GM13977 (cell line): Measurements from ENCODE around the gene KRTAP10-8.

Source experiments
- DNase-seq: peaks from one replicate; pipeline ENCODE4 v3.0.0; 2012; ENCODE audit warnings: low spot score
- in situ Hi-C: fragments of 300-500 bp; cut with MboI; formaldehyde crosslinking; loops from one replicate; pipeline ENCODE4 v1.12.0; 2022; ENCODE audit warnings: low sequenced_read_pairs, low pct_unique_long_range_greater_than_20kb, mixed read lengths, inconsistent platforms; ENCODE audit not compliant: unreplicated experiment
- TF ChIP-seq, protein P1 (sequence below): IDR thresholded peaks from 2 replicates; pipeline ENCODE4 v1.5.1; 2012; ENCODE audit warnings: mild to moderate bottlenecking, control low read depth; ENCODE audit not compliant: insufficient read depth; ENCODE audit errors: extremely low read depth, missing control alignments

The KRTAP10-8 gene

DNA sequence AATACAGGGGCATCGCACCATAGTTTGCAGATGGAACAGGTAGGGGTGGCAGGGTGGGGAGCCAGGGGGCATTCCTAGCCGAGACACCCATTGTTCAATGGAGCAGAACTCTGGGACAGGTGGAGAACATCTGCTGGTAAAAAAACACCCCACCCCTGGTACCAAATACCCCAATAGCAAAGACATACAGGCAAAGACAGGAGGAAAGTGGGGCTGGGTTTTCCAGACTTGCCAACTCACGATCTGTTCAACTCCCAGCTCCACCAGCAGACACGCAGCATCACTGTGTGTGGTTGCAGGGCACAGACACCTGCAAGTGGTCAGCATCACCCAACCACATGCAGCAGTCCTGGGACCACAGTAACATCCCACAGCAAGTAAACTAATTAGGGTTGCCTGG, 328 bp upstream of the KRTAP10-8 start:
- TF ChIP-seq, protein P1, sequence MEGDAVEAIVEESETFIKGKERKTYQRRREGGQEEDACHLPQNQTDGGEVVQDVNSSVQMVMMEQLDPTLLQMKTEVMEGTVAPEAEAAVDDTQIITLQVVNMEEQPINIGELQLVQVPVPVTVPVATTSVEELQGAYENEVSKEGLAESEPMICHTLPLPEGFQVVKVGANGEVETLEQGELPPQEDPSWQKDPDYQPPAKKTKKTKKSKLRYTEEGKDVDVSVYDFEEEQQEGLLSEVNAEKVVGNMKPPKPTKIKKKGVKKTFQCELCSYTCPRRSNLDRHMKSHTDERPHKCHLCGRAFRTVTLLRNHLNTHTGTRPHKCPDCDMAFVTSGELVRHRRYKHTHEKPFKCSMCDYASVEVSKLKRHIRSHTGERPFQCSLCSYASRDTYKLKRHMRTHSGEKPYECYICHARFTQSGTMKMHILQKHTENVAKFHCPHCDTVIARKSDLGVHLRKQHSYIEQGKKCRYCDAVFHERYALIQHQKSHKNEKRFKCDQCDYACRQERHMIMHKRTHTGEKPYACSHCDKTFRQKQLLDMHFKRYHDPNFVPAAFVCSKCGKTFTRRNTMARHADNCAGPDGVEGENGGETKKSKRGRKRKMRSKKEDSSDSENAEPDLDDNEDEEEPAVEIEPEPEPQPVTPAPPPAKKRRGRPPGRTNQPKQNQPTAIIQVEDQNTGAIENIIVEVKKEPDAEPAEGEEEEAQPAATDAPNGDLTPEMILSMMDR = no peak
- DNase-seq = no peak
- in situ Hi-C loops = no loop called here

DNA sequence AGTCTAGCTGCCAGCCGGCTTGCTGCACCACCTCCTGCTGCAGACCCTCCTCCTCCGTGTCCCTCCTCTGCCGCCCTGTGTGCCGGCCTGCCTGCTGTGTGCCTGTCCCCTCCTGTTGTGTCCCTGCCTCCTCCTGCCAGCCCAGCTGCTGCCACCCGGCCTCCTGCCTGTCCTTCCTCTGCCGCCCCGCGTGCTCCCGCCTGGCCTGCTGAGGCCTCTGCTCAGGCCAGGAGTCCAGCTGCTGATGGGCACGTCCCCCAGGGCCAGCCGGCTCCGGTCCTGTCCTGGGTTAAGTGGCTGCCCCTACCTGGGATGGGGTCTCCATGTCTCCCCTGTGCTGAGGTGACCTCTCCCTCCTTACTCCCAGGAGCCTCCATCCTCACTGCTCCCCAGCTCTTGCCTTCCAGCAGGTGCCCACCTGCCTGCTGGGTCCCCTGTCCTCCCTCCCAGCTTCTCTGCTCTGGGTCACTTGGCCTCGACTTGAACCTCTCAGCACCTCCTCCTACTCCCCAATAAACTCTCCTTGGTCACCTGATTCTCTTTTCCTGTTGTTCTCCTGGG, 870 bp downstream of the KRTAP10-8 start:
- TF ChIP-seq, protein P1 = no peak
- in situ Hi-C loops = no loop called here
- DNase-seq = no peak

DNA sequence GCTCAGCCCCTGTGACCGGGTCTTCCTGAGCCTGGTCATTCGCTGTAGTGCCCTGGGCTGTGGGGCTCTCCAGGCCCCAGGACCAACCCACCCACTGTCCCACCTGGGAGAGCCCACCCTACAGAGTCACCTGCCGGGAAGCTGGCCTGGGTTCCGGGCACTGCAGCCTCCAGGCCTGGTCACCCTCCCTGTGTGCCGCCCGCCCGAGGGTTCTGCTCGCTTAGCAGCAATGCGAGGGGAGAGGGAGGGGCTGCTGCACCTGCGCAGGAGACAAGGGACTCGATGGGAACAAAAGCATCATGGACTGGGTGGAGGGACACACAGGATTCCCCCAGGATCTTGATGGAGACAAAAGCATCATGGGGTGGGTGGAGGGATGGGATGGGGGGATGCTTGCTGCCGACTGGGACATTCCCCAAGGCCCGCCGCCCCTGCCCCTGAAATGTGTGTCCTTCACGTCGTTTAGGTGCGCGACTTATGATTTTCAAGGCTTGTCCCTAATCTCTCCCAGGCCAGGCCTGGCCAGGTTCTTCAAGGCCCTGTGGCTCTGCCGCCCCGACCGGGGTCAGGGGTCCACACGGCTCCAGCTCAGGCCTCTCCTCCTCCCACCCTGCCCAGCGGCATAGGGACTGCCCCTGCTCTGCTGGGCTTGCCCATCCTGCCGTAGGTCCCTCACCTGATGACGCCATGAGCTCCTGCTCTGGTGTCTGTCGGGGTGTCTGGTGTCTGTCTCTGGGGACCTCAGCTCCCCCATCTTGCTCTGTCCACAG, 1.7 kb downstream of the KRTAP10-8 start:
- in situ Hi-C loops = no loop called here
- TF ChIP-seq, protein P1 = no peak
- DNase-seq = no peak

DNA sequence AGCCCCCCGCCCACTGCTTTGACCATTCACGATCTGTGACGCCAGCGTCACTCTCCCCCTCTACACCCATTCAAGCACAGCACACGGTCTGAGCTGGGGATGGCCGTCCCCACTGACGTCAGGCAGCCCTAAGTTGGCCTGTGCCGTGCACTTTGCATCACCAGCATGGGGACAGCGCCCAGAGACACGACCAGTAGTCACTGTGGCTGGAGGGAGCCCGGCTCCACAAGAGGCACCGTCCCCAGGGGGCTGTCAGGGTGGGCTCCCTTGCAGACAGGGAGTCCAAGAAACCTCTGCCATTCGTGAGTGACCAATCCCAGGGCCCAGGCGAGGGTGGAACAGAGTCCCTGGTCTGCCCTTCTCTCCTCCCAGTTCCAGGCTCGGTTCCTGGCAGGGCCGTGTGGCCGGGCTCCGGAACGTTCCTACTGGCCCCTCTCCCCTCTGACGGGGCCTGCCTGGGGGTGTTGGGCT, 2.3 kb downstream of the KRTAP10-8 start:
- in situ Hi-C loops = no loop called here

DNA sequence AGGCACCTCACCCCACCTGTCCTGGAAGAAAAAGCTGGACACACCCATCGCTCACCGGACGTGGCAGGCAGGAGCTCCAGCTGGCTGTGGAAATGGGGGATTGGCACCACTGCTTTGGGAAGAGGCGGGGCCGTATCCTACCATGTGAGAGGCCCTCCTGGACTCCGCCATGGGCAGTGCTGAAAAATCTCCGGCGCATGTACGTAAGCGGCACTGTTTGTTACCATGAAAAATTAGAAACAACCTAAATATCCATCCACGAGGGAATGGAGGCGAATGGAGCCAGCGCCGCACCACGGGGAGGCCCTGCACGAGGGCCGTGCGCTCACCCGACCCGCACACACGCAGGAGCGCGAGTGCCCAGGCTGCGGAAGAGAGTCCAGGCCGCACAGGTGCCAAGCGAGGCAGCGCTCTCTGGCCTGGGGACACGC, 3.1 kb downstream of the KRTAP10-8 start:
- TF ChIP-seq, protein P1 = no peak
- in situ Hi-C loops = no loop called here
- DNase-seq = no peak

More for the DNA sequence above, 2.3 kb downstream of the KRTAP10-8 start:
- TF ChIP-seq, protein P1 = no peak
- DNase-seq = no peak

DNA sequence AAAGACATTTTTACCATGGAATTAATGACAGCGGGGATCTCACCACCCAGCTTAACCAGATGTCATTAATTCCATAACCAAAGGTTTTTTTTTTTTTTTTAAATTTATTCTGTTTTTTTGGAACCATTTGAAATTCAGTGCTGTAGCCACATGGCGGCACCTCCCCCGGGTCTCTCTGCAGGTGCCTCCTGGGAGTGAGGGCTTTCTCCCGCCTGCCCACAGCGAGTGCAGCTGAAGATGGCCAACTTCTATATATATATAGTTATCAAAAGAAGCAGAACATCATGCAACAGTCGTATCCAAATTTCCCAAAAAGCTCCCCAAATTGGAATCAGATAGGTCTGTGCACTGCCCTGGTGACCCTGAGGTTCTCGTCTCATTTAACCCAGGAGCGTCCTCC, 3.6 kb downstream of the KRTAP10-8 start:
- TF ChIP-seq, protein P1 = no peak
- DNase-seq = no peak
- in situ Hi-C loops = no loop called here
